ENCODE results near the gene FIGLA.

Gene FIGLA

GRCh38 chr2:70790136-70790828 is at the start of gene FIGLA:
Gene FIGLA, minus strand, starts transcription at chr2:70790643. Its CDS starts 5 bp downstream, at chr2:70790638.
- FAIRE-seq, result no peak

GRCh38 chr2:70837980-70838925 is 47.8 kb upstream of the FIGLA start:
- no peak for FAIRE-seq

- no peak for FAIRE-seq
These were observed 45.2 kb upstream of the FIGLA start, which contains the start of gene CD207 for GRCh38 chr2:70835643-70836042. Gene CD207, minus strand, starts transcription at chr2:70835816. Its CDS starts 40 bp downstream, at chr2:70835776.

GRCh38 chr2:70834881-70835280 is 44.4 kb upstream of the FIGLA start:
- FAIRE-seq, result no peak

- no peak for FAIRE-seq
These were observed 43.7 kb upstream of the FIGLA start for GRCh38 chr2:70834106-70834505.

- no peak for FAIRE-seq
These were observed 42.8 kb upstream of the FIGLA start for GRCh38 chr2:70833246-70833645.

GRCh38 chr2:70832386-70832785 is 41.9 kb upstream of the FIGLA start:
- no peak for FAIRE-seq

GRCh38 chr2:70831861-70832260 is 41.4 kb upstream of the FIGLA start:
- FAIRE-seq, result no peak

GRCh38 chr2:70830366-70830765 is 39.9 kb upstream of the FIGLA start:
- no peak for FAIRE-seq

GRCh38 chr2:70829916-70830315 is 39.5 kb upstream of the FIGLA start:
- FAIRE-seq, result no peak

GRCh38 chr2:70828914-70829824 is 38.7 kb upstream of the FIGLA start:
- no peak for FAIRE-seq

- no peak for FAIRE-seq
These were observed 37.7 kb upstream of the FIGLA start for GRCh38 chr2:70828115-70828514.

- no peak for FAIRE-seq
These were observed 36.9 kb upstream of the FIGLA start for GRCh38 chr2:70827388-70827787.

GRCh38 chr2:70826696-70827350 is 36.4 kb upstream of the FIGLA start:
- no peak for FAIRE-seq

GRCh38 chr2:70823249-70823648 is 32.8 kb upstream of the FIGLA start:
- FAIRE-seq, result no peak

GRCh38 chr2:70822843-70823242 is 32.4 kb upstream of the FIGLA start:
- FAIRE-seq, result no peak

- FAIRE-seq, result no peak
These were observed 30.1 kb upstream of the FIGLA start, which contains the start of gene CLEC4F for GRCh38 chr2:70820499-70820898. Gene CLEC4F, minus strand, starts transcription at chr2:70820599. Its CDS starts 76 bp downstream, at chr2:70820523.

GRCh38 chr2:70817284-70817954 is 27.0 kb upstream of the FIGLA start:
- no peak for FAIRE-seq

- FAIRE-seq, result no peak
These were observed 26.3 kb upstream of the FIGLA start for GRCh38 chr2:70816726-70817125.

- FAIRE-seq, result no peak
These were observed 18.8 kb upstream of the FIGLA start for GRCh38 chr2:70808983-70809958.
